ENCODE results near the gene OPHN1.

The OPHN1 gene

GRCh38 chrX:68049466-68049865 is 383.8 kb downstream of the OPHN1 start:
- DNase-seq = no peak

GRCh38 chrX:68048774-68049173 is 384.5 kb downstream of the OPHN1 start:
- DNase-seq = no peak

GRCh38 chrX:68045008-68045577 is 388.2 kb downstream of the OPHN1 start:
- DNase-seq = no peak

GRCh38 chrX:68043713-68044438 is 389.4 kb downstream of the OPHN1 start:
- no peak for DNase-seq

GRCh38 chrX:68041110-68041509 is 392.2 kb downstream of the OPHN1 start:
- DNase-seq = no peak

GRCh38 chrX:68018248-68019203 is 414.8 kb downstream of the OPHN1 start:
- DNase-seq = no peak

GRCh38 chrX:67998540-67998939 is 434.8 kb downstream of the OPHN1 start:
- no peak for DNase-seq

Data from midbrain (tissue), 1 donor.